Gastrocnemius medialis (tissue), 4 donors: Measurements from ENCODE around the gene OR11A1.

Source experiments
- CTCF ChIP-seq, 5 experiments: fragments of 450-650 bp in 3 of 5; fragments of 200-600 bp in 2 of 5; sonication (generic) in 2 of 5; IDR thresholded peaks in 4 of 5; conservative IDR thresholded peaks in 1 of 5; 1 replicate in 4 of 5; 2 replicates in 1 of 5; pipeline ENCODE4 v1.5.1; 2016 to 2019; ENCODE audit warnings: antibody characterized with exemption in 5 of 5, mild to moderate bottlenecking in 3 of 5, moderate library complexity in 3 of 5
- POLR2A ChIP-seq, 2 donors: fragments of 450-650 bp; IDR thresholded peaks; one replicate each; pipeline ENCODE4 v1.6.1; 2017; ENCODE audit warnings: antibody characterized with exemption in 2 of 2, mild to moderate bottlenecking in 2 of 2, moderate library complexity in 2 of 2

DNA sequence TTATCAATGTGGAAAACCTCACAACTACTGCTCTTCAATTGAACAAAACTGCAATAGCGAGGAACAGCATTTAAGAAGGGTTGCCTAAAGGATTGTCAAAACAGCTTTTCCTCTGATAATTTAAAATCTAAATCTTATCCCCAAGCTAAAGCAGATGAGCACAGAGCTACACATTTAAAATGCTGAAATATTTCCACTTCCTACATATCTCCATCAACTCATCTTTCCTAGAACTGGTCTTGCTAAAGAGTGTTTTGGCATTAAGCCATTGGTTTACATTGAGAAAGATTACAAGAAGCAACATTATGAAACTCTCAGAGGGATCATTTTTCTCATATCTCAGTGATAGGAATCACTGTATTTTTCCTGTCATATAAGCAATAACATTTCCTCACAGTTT lies 14.2 kb downstream of the OR11A1 start:
- no peak for TF ChIP-seq CTCF (IDR thresholded peaks at IDR 0.05 in 4 of 5, conservative IDR thresholded peaks at IDR 0.05 in 1 of 5)
- TF ChIP-seq POLR2A (IDR thresholded peaks at IDR 0.05), result no peak
